Measurements from ENCODE around the gene TBC1D22A. TPM values are rescaled to one million over a fixed set of nuclear protein-coding genes. Genes with fewer than 3 reads are reported as not detected.

The TBC1D22A gene
- total RNA-seq, 6 donors from 2014 or later = 27.1 to 48.2 (median 35.3) TPM

DNA sequence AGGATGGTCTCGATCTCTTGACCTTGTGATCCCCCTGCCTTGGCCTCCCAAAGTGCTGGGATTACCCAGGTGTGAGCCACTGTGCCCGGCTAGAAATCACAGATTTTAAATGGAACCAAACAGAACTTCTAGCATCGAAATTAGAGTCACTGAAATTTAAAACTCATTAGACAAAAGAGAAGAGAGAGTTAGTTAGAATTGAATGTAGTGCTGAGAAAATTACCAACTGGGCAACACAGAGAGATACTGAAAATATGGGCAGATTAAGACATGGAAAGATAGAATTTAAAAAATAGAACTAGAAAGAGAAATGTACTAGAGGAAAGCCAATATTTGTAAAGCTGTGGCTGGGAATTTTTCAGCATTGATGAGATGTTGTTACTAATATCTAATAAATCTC, 217.9 kb downstream of the TBC1D22A start:
- whole genome bisulfite sequencing, 2 donors = 97 to 99% methylated on average over 3 of the region's 3 CpGs
- H3K36me3 ChIP-seq = peaks cover 0 to 27% (median 7%) of the 10 kb centered on the region in 4 donors
- ATAC-seq (ENCODE audit: low FRiP score in 2 of 2) = no peak
- no peaks in the 10 kb centered on the region for H3K9me3 ChIP-seq
- DNase-seq = no peak
- H3K4me1 ChIP-seq = peaks cover 0 to 6% (median 0%) of the 10 kb centered on the region in 4 donors
- no peak overlapping the region for H3K4me3 ChIP-seq
- H3K27ac ChIP-seq = no peak overlapping the region
- H3K27me3 ChIP-seq = no peaks in the 10 kb centered on the region
- no peak for TF ChIP-seq EP300 (IDR thresholded peaks at IDR 0.05)
- TF ChIP-seq, protein P1, sequence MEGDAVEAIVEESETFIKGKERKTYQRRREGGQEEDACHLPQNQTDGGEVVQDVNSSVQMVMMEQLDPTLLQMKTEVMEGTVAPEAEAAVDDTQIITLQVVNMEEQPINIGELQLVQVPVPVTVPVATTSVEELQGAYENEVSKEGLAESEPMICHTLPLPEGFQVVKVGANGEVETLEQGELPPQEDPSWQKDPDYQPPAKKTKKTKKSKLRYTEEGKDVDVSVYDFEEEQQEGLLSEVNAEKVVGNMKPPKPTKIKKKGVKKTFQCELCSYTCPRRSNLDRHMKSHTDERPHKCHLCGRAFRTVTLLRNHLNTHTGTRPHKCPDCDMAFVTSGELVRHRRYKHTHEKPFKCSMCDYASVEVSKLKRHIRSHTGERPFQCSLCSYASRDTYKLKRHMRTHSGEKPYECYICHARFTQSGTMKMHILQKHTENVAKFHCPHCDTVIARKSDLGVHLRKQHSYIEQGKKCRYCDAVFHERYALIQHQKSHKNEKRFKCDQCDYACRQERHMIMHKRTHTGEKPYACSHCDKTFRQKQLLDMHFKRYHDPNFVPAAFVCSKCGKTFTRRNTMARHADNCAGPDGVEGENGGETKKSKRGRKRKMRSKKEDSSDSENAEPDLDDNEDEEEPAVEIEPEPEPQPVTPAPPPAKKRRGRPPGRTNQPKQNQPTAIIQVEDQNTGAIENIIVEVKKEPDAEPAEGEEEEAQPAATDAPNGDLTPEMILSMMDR (IDR thresholded peaks at IDR 0.05) = no peak
- TF ChIP-seq POLR2AphosphoS5 (IDR thresholded peaks at IDR 0.05) = no peak
- TF ChIP-seq POLR2A (IDR thresholded peaks at IDR 0.05) = no peak

DNA sequence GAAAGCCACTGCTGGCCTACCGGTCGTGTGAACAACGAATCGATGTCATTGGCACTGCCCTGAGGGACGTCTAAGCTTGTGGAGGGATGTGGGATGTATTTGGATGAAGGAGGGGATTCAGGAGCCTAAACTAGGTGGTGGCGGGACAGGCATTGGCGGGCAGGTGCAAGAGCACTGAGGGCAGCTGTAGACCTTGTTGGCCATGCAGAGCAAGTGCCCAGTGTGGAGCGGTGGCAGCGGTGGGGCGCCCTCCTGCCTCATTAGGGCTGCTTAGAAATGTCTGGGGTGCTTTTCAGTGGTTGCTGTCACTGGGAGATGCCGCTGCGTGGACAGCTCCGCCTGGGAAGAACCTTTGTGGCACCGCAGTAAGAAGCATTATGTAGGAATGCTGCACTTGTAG, 220.2 kb downstream of the TBC1D22A start:
- ATAC-seq (ENCODE audit: low FRiP score in 2 of 2) = no peak
- Histone ChIP-seq H3K4me3 (no peak overlapping the region), H3K27ac (no peak overlapping the region), H3K27me3 (no peaks in the 10 kb centered on the region), H3K9me3 (no peaks in the 10 kb centered on the region), H3K36me3 (peaks cover 0 to 17% (median 2%) of the 10 kb centered on the region in 4 donors), H3K4me1 (peaks cover 0 to 5% (median 0%) of the 10 kb centered on the region in 4 donors)
- WGBS, 2 donors = 95 to 99% methylated on average over 14 of the region's 14 CpGs
- no peak for TF ChIP-seq POLR2AphosphoS5 (IDR thresholded peaks at IDR 0.05)
- no peak for TF ChIP-seq EP300 (IDR thresholded peaks at IDR 0.05)
- TF ChIP-seq POLR2A (IDR thresholded peaks at IDR 0.05) = no peak
- TF ChIP-seq, protein P1 (IDR thresholded peaks at IDR 0.05) = no peak
- DNase-seq = no peak

DNA sequence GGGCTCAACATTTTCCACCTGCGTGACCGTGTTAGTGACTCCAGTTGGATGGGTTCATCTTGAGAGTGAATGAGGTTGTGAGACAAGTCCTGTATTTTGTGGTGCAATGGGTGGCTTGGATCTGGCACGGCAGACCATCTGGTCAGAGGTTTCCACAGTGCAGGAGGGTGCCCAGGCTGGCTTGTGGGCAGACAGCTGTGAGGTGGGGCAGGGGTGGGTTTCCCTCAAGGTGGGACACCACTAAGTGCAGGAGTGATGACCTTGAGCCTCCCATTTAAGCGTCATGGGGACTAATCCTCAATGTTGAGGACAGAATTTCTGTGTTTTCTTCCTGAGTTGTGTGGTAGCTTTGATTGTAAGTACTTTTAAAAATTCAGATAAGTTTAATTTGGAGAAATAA, 220.6 kb downstream of the TBC1D22A start:
- TF ChIP-seq, protein P1 (IDR thresholded peaks at IDR 0.05) = no peak
- TF ChIP-seq POLR2A (IDR thresholded peaks at IDR 0.05) (no peak), POLR2AphosphoS5 (IDR thresholded peaks at IDR 0.05) (no peak), EP300 (IDR thresholded peaks at IDR 0.05) (no peak)

DNA sequence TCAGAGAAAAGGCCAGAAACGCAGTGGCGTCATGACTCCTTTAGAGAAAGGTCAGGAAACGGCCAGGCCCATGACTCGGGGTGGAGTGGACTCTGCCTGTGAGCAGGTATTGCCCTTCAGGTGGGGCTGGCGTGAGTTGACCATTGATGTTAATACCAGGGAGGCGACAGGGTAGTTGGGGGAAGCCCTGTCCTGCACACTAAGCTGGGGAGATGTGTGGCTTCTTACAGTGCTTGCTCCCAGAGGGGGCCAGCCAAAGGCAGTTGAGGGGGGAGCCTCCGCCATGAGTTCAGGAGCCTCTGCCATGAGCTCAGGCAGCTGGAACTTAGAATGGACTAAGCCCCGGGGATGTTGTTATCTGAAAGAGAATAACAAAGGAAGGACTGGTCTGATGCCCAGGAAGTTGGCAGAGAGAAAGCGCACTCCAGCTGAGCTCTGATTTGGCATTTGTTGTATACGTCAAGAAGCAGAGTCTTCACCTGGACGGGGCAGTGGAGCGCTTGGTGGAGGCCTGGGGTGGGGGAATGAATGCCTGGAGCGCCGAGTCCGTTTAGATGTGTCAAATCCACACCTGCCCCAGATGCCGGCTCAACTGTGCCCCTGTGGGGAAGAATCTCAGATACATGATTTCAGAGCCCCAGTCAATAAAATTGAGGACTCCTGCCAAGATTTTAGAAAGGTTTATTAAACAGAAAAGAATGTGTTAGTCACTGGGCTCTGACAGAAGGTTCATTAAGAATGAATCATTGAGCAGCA, 222.5 kb downstream of the TBC1D22A start:
- 80 to 82% methylated on average over 11 to 16 of the region's 16 CpGs for WGBS, 2 donors
- peaks cover 0 to 3% (median 0%) of the 10 kb centered on the region in 4 donors for H3K36me3 ChIP-seq

More for the DNA sequence above, 220.6 kb downstream of the TBC1D22A start:
- Histone ChIP-seq H3K27ac (no peak overlapping the region), H3K36me3 (peaks cover 0 to 17% (median 0%) of the 10 kb centered on the region in 4 donors), H3K4me1 (peaks cover 0 to 5% (median 0%) of the 10 kb centered on the region in 4 donors), H3K27me3 (no peaks in the 10 kb centered on the region), H3K4me3 (no peak overlapping the region), H3K9me3 (no peaks in the 10 kb centered on the region)
- ATAC-seq (ENCODE audit: low FRiP score in 2 of 2) (no peak), DNase-seq (no peak)
- WGBS, 2 donors = 91 to 92% methylated on average over 4 of the region's 4 CpGs

More for the DNA sequence above, 222.5 kb downstream of the TBC1D22A start:
- Histone ChIP-seq H3K27me3 (no peaks in the 10 kb centered on the region), H3K4me1 (peaks cover 0 to 5% (median 0%) of the 10 kb centered on the region in 4 donors), H3K4me3 (no peak overlapping the region), H3K27ac (peak overlapping the region in 1 of 4 donors; percentile 42), H3K9me3 (no peaks in the 10 kb centered on the region)
- TF ChIP-seq POLR2AphosphoS5 (IDR thresholded peaks at IDR 0.05) (no peak), EP300 (IDR thresholded peaks at IDR 0.05) (no peak), POLR2A (IDR thresholded peaks at IDR 0.05) (no peak)
- TF ChIP-seq, protein P1 (IDR thresholded peaks at IDR 0.05) = no peak
- peak in 1 of 2 donors; percentile 35 for ATAC-seq (ENCODE audit: low FRiP score in 2 of 2)
- no peak for DNase-seq

All from upper lobe of left lung (tissue), 6 donors.